HG03469 (cell line): ENCODE measurements around the gene HDDC2.

Source experiments
- ATAC-seq: cut with Tn5 transposase; IDR thresholded peaks from one replicate; pipeline ENCODE4 v1.9.1; 2021; ENCODE audit warnings: mild to moderate bottlenecking, moderate library complexity, moderate number of reproducible peaks; ENCODE audit not compliant: unreplicated experiment

Gene HDDC2

GRCh38 chr6:125271486-125272159, 30.1 kb downstream of the HDDC2 start:
- no peak for ATAC-seq

- no peak for ATAC-seq
These were observed 31.4 kb downstream of the HDDC2 start for GRCh38 chr6:125270380-125270779.

- no peak for ATAC-seq
These were observed 32.3 kb downstream of the HDDC2 start for GRCh38 chr6:125269328-125269985.

- ATAC-seq, result no peak
These were observed 33.0 kb downstream of the HDDC2 start for GRCh38 chr6:125268765-125269164.

DNA sequence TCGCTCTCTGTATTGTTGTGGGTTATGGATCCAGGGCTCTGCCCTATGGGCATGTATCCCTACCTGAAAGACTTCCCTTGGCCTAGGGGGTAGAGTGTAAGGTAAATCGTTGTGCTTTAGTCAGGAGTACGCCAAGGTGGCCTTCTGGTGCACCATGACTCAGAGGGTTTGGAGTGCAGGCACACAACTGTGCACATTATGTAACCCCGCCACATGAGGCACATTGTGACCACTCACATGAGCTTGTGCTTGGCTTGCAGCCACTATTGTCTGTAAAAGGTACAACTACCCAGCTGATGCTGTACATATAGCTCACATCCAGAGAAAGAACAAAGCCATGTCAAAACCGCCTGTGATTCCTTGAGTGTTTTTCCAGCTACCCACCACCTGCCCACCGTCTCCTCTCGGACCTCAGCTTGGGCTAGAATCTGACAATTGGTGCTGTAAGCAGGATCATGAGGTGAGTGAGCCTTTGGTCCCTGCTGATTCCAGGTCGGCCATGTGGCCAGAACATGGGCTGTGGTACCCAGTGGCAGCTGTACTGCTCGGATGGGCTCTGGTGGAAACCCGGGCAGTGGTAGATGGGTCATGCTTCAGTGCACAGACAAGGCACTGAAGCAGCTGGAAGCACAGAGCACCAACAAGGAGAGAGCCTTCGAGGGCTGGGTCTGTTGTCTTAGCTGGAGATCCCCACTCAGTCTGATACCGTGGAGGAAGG, 33.8 kb downstream of the HDDC2 start:
- no peak for ATAC-seq

DNA sequence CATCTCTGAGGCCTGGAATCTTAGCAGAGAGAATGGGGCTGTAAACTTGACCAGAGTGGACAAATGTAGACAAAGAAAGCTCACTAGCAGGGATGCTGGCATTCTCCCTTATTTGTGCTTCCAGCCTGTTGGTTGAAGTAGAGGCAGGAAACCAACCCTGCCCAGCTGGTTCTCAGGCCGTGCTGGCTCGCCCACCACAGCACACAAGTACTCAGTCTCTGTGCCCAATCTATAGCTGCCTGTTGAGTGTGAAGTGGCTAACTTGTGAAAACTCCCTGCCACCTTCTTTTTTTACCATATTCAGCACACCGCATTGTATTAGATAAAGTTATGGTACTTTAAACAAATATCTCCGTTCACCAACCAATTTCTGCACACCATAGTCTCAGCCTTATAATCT, 37.3 kb downstream of the HDDC2 start:
- no peak for ATAC-seq

GRCh38 chr6:125262016-125263013, 39.5 kb downstream of the HDDC2 start:
- ATAC-seq, result no peak

DNA sequence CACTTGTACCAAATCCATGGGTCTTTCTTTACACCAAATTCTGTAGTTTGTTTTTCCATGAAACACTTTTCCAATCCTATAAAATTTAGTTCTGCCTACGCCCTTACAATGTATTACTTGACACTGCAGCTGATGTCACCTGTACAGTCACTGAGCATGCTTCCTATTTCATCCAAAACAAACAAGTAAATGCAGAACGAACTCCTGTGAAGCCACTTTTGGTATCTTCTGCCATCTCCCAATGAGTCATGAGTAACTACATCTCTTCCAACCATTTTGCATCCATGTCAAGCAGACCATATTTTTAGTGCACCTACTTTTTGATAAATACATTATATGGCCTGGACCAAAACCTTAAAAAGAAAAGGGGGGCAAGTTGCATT, 42.4 kb downstream of the HDDC2 start:
- ATAC-seq, result no peak

- ATAC-seq, result no peak
These were observed 43.0 kb downstream of the HDDC2 start for GRCh38 chr6:125258651-125259353.

- ATAC-seq, result no peak
These were observed 44.4 kb downstream of the HDDC2 start for GRCh38 chr6:125257351-125257750.

DNA sequence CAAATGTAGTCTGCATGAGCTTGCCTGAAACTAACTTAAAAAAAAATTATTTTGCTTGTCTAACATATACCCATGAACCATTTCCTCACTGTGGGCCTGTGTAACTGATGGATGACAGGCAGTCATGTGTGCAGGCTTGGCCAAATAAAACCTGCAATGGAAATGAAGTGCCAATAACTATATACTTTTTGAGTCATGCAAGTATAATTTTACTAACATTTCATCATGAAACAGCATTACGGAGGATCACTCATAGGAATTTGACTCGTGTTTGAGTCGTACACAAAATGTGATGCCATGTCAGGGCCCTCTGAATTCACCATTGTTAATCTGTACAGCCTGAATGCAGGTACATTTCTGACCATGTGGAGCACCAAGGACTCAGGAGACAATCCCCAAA, 46.6 kb downstream of the HDDC2 start:
- ATAC-seq, result no peak

DNA sequence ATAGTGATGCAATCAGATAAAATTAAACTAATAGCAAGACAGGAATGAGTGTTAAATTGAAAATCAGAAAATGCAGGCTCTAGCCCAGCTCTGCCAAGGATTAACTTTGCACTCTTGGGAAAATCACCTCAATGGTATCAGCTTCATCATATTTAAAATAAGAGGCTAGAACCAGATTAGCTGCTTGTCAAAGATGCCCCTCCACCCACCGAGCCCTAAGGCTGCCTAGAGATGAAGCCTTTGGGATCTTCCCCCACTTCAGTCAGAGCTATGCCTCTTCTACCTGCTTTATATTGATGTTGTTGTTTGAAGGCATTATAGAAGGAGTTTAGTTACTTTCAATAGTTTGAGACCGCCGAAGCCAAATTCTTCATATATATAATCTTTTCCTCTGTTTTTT, 47.4 kb downstream of the HDDC2 start:
- no peak for ATAC-seq

DNA sequence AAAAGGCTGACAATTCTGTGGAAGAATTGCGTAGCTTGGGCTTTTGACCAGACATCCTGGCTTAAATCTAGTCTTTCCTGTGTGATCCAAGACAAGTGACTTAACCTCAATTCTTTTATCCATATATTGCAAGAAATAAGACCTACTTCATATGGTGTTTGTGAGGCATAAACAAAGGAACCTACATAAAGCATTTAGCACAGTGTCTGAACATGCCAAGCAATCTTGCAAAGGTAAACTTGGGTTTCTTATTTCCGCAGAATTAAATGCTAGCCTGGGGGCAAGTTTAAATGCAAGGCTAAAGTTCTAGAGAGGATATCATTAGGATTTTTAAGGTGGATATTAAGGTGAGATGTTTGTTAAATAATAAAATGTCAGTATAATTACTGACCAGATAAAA, 47.9 kb downstream of the HDDC2 start:
- no peak for ATAC-seq

DNA sequence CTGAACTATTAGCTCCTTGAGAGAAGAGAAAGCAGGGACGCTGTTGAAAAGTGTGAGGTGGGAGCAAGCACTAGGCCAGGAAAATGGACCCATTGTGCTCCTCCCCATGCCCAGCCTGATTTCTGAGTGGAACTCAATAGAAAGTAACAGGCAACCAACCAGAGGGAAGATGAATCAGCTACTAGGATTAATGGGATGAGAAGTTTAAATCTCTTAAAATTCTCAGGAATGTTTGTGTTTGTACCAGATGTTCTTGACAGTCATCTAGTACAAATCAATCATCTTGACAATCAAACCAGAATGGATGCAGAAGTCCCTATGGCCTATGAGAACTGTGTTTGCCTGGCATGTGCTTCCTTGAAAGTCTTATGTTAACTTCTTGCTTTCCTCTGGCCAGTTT, 48.9 kb downstream of the HDDC2 start:
- ATAC-seq, result no peak

- ATAC-seq, result no peak
These were observed 50.1 kb downstream of the HDDC2 start for GRCh38 chr6:125251516-125252220.

GRCh38 chr6:125250511-125250910, 51.3 kb downstream of the HDDC2 start:
- no peak for ATAC-seq

DNA sequence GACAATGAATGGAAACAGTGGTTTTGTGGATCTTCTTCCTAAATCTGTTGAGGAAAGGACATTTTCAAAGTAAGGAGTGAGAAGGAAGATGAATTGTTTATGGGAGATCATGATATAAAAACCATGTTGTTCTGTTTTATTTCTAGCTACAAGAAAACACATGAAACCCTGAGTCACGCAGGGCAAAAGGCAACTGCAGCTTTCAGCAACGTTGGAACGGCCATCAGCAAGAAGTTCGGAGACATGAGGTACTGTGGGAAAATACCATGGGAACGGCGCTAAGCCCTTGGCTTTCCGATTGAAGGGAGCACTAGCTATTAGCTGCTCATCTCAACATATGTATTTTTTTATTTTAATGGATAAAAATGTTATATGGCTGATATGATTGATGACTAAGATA, 53.6 kb downstream of the HDDC2 start:
- ATAC-seq, result no peak

GRCh38 chr6:125246566-125246965, 55.2 kb downstream of the HDDC2 start:
- ATAC-seq, result no peak

DNA sequence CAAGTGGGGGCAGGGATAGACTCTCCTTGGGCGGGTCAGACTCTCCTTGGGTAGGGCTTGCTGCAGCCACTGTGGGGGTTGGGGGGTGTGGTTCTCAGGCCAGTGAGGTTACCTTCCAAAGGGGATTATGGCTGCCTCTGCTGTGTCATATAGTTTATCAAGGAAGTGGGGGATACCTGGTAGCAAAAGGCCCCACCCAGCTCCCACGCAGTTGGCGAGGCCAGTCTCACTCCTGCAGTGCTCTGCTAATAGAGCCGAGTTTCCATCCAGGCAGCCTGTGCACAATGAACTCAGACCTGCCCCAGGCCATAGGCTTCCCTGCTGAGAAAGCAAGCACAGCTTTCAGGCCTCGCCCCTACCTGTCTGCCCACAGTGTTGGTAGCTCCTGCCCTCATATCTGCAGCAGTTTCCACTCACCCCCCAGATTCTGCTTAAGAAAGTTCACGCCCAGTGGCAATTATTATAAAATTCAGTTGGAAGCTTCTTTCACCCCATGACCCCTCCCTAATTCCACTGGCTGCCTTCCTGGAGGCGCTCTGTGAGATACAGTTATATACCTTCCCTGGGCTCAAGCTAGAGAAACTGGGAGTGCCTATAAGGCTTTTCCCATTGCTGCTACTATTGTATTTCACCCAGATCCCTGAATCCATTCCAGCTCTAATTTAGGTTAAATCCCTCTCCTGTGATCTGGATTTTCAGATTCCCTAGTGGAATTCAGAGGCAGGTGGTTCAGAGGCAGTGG, 56.1 kb downstream of the HDDC2 start:
- ATAC-seq, result no peak
